SK-N-SH treated with all-trans-retinoic acid at 6 μM for 48 hours (cell line): Measurements from ENCODE around the gene LNX2.

ENCODE experiments used
- ATAC-seq: fragments of 200-7000 bp; cut with Tn5 transposase; 3 replicates; pipeline ENCODE4 v1.9.1; 2020; ENCODE audit warnings: mild to moderate bottlenecking, moderate library complexity
- ARNTL ChIP-seq: fragments of 450-650 bp; formaldehyde crosslinking; IDR thresholded peaks from 2 replicates; pipeline ENCODE4 v1.5.0; 2020; ENCODE audit warnings: low read depth, mild to moderate bottlenecking, moderate library complexity, borderline replicate concordance
- BACH2 ChIP-seq: fragments of 250-450 bp; sonication (Bioruptor Pico); IDR thresholded peaks from 2 replicates; pipeline ENCODE4 v1.9.0; 2021; ENCODE audit warnings: mild to moderate bottlenecking, borderline replicate concordance
- CREB5 ChIP-seq: fragments of 250-450 bp; sonication (Bioruptor Pico); IDR thresholded peaks from 2 replicates; pipeline ENCODE4 v1.5.1; 2020; ENCODE audit warnings: low read depth, mild to moderate bottlenecking, moderate library complexity
- CSDC2 ChIP-seq: fragments of 250-450 bp; sonication (Bioruptor Pico); IDR thresholded peaks from 2 replicates; pipeline ENCODE4 v1.5.0; 2020; ENCODE audit warnings: mild to moderate bottlenecking, moderate library complexity
- CSRNP3 ChIP-seq: fragments of 250-450 bp; sonication (Bioruptor Pico); IDR thresholded peaks from 2 replicates; pipeline ENCODE4 v1.5.1; 2021; ENCODE audit warnings: mild to moderate bottlenecking, moderate library complexity
- ESRRG ChIP-seq: fragments of 250-450 bp; sonication (Bioruptor Pico); IDR thresholded peaks from 2 replicates; pipeline ENCODE4 v1.6.1; 2021; ENCODE audit warnings: mild to moderate bottlenecking
- GLIS3 ChIP-seq: fragments of 250-450 bp; sonication (Bioruptor Pico); IDR thresholded peaks from 2 replicates; pipeline ENCODE4 v1.5.0; 2020; ENCODE audit warnings: mild to moderate bottlenecking, moderate library complexity
- ISL1 ChIP-seq: fragments of 250-450 bp; sonication (Bioruptor Pico); IDR thresholded peaks from 2 replicates; pipeline ENCODE4 v2.1.2; 2022; ENCODE audit warnings: mild to moderate bottlenecking, moderate library complexity
- OSR1 ChIP-seq: fragments of 250-450 bp; sonication (Bioruptor Pico); IDR thresholded peaks from 2 replicates; pipeline ENCODE4 v1.8.0; 2022; ENCODE audit warnings: moderate library complexity, mild to moderate bottlenecking, inconsistent platforms
- PATZ1 ChIP-seq: fragments of 250-450 bp; sonication (Bioruptor Pico); IDR thresholded peaks from 2 replicates; pipeline ENCODE4 v1.8.0; 2020; ENCODE audit warnings: mild to moderate bottlenecking, moderate library complexity, borderline replicate concordance
- POU6F1 ChIP-seq: fragments of 250-450 bp; sonication (Bioruptor Pico); IDR thresholded peaks from 2 replicates; pipeline ENCODE4 v1.8.0; 2021; ENCODE audit warnings: low read depth, mild to moderate bottlenecking, moderate library complexity, borderline replicate concordance
- PPARA ChIP-seq: fragments of 250-450 bp; sonication (Bioruptor Pico); IDR thresholded peaks from 2 replicates; pipeline ENCODE4 v1.5.0; 2020; ENCODE audit warnings: mild to moderate bottlenecking, borderline replicate concordance
- RARB ChIP-seq: fragments of 250-450 bp; sonication (Bioruptor Pico); IDR thresholded peaks from 2 replicates; pipeline ENCODE4 v1.8.0; 2021; ENCODE audit warnings: mild to moderate bottlenecking, moderate library complexity
- SNAI2 ChIP-seq: fragments of 250-450 bp; sonication (Bioruptor Pico); IDR thresholded peaks from 2 replicates; pipeline ENCODE4 v1.5.0; 2020; ENCODE audit warnings: mild to moderate bottlenecking, moderate library complexity
- TCF4 ChIP-seq: fragments of 250-450 bp; sonication (Bioruptor Pico); IDR thresholded peaks from 2 replicates; pipeline ENCODE4 v1.8.0; 2021; ENCODE audit warnings: mild to moderate bottlenecking, moderate library complexity, borderline replicate concordance
- TOX ChIP-seq: fragments of 250-450 bp; sonication (Bioruptor Pico); IDR thresholded peaks from 2 replicates; pipeline ENCODE4 v1.8.0; 2021; ENCODE audit warnings: mild to moderate bottlenecking, moderate library complexity, borderline replicate concordance
- TSHZ2 ChIP-seq: fragments of 250-450 bp; sonication (Bioruptor Pico); IDR thresholded peaks from 2 replicates; pipeline ENCODE4 v1.5.0; 2020; ENCODE audit warnings: mild to moderate bottlenecking, moderate library complexity
- ZC3H10 ChIP-seq: fragments of 250-450 bp; sonication (Bioruptor Pico); IDR thresholded peaks from 2 replicates; pipeline ENCODE4 v1.5.1; 2021; ENCODE audit warnings: mild to moderate bottlenecking, moderate library complexity
- ZFP3 ChIP-seq: fragments of 250-450 bp; sonication (Bioruptor Pico); IDR thresholded peaks from 2 replicates; pipeline ENCODE4 v1.5.0; 2020; ENCODE audit warnings: mild to moderate bottlenecking, moderate library complexity
- ZNF565 ChIP-seq: fragments of 450-650 bp; formaldehyde crosslinking; conservative IDR thresholded peaks from 2 replicates; pipeline ENCODE4 v1.5.0; 2020; ENCODE audit warnings: low read depth, mild to moderate bottlenecking, moderate library complexity
- ZNF70 ChIP-seq: fragments of 450-650 bp; formaldehyde crosslinking; IDR thresholded peaks from 2 replicates; pipeline ENCODE4 v1.5.0; 2020; ENCODE audit warnings: mild to moderate bottlenecking, moderate library complexity
- ZNF8 ChIP-seq: fragments of 450-650 bp; formaldehyde crosslinking; IDR thresholded peaks from 2 replicates; pipeline ENCODE4 v1.5.0; 2020; ENCODE audit warnings: mild to moderate bottlenecking, moderate library complexity

The LNX2 gene

GRCh38 chr13:27641711-27642502, 21.6 kb upstream of the LNX2 start (continued):
- TF ChIP-seq CREB5 (CRISPR knock-in tag) = no peak
- TF ChIP-seq ZFP3 = no peak

- TF ChIP-seq ESRRG (CRISPR knock-in tag) (no peak), GLIS3 (no peak)
- no peak for ATAC-seq
Measured at GRCh38 chr13:27639186-27639585, 18.9 kb upstream of the LNX2 start.

GRCh38 chr13:27638521-27638920, 18.2 kb upstream of the LNX2 start:
- ATAC-seq = peak; percentile 58; the same call in 2 of the 3 replicates
- TF ChIP-seq TOX (CRISPR knock-in tag) (no peak), CSRNP3 (CRISPR knock-in tag) (no peak), ZC3H10 (CRISPR knock-in tag) (no peak), ZFP3 (no peak), TCF4 (CRISPR knock-in tag) (no peak), OSR1 (CRISPR knock-in tag) (no peak), PPARA (CRISPR knock-in tag) (no peak), ISL1 (CRISPR knock-in tag) (no peak), ZNF70 (CRISPR knock-in tag) (no peak), ARNTL (CRISPR knock-in tag) (no peak), ZNF565 (CRISPR knock-in tag) (no peak), CREB5 (CRISPR knock-in tag) (no peak), SNAI2 (CRISPR knock-in tag) (no peak), BACH2 (CRISPR knock-in tag) (no peak), RARB (CRISPR knock-in tag) (no peak), GLIS3 (no peak), TSHZ2 (CRISPR knock-in tag) (no peak), POU6F1 (CRISPR knock-in tag) (no peak), CSDC2 (no peak), ZNF8 (CRISPR knock-in tag) (no peak)
- TF ChIP-seq, all 23 proteins: peak for 0

- no peak for ATAC-seq
- TF ChIP-seq ESRRG (CRISPR knock-in tag) (no peak), TSHZ2 (CRISPR knock-in tag) (no peak), PATZ1 (CRISPR knock-in tag) (no peak), ARNTL (CRISPR knock-in tag) (no peak)
Measured at GRCh38 chr13:27638001-27638400, 17.7 kb upstream of the LNX2 start.
